Psoas muscle (tissue), 8 donors: ENCODE data around the gene CADM2. TPM values are rescaled to one million over a fixed set of nuclear protein-coding genes. Genes with fewer than 3 reads are reported as not detected.

Experiments used
- ATAC-seq, 4 donors: fragments of 200-7000 bp; cut with Tn5 transposase; one replicate each; pipeline ENCODE4 v1.9.1; 2020; ENCODE audit warnings: moderate library complexity in 3 of 4, mild to moderate bottlenecking in 2 of 4
- DNase-seq, 2 donors: peaks; one replicate each; pipeline ENCODE4 v3.0.0-alpha.2; 2020
- H3K27ac ChIP-seq: fragments of 200-600 bp; one replicate; pipeline ENCODE4 v1.8.0; 2022
- H3K27me3 ChIP-seq, 3 donors: fragments of 200-600 bp in 1 of 3; one replicate each; pipeline versions ENCODE4 v1.6.1 to v1.8.0; 2013 to 2022; ENCODE audit warnings: low read length in 2 of 3, mild to moderate bottlenecking in 2 of 3, moderate library complexity in 1 of 3; ENCODE audit not compliant: insufficient read depth in 3 of 3
- H3K36me3 ChIP-seq, 2 donors: fragments of 200-600 bp in 1 of 2; one replicate each; pipeline versions ENCODE4 v1.6.1 to v1.8.0; 2013 to 2022; ENCODE audit warnings: low read depth in 1 of 2, mild to moderate bottlenecking in 1 of 2, moderate library complexity in 1 of 2; ENCODE audit not compliant: insufficient read depth in 1 of 2
- H3K4me1 ChIP-seq: fragments of 200-600 bp; one replicate; pipeline ENCODE4 v1.8.0; 2022
- H3K4me3 ChIP-seq: fragments of 200-600 bp; one replicate; pipeline ENCODE4 v1.8.0; 2022; ENCODE audit warnings: mild to moderate bottlenecking
- H3K9me3 ChIP-seq: fragments of 200-600 bp; one replicate; pipeline ENCODE4 v1.8.0; 2022
- CTCF ChIP-seq: fragments of 200-600 bp; IDR thresholded peaks from one replicate; pipeline ENCODE4 v1.8.0; 2022; ENCODE audit warnings: antibody characterized with exemption
- WGBS, 3 donors: extraction: QIAGEN DNeasy Blood & Tissue Kit; methylation state at CpG; one replicate each; pipeline versions ENCODE4 v1.1.6 to v1.1.7; 2013; 5-methylcytosine and 5-hydroxymethylcytosine counted together
- intact Hi-C, 2 donors: fragments of 100-400 bp; cut with DNase I; formaldehyde crosslinking; loops; one replicate each; pipeline versions ENCODE4 v1.11.0 to v1.14.2; 2022
- polyA plus RNA-seq, 3 donors: library from polyadenylated mRNA; stranded (reverse); fragments of 200-250 nt; gene quantifications; one replicate each; pipeline ENCODE4 v1.2.3, GENCODE V29; 2013
- total RNA-seq, 4 donors: library from RNA; stranded (reverse); fragmentation: NEBNext Ultra II Directional in 2 of 4; extraction: Animal tissue kit (Norgen Biotek cat#: 25700) in 2 of 4; gene quantifications; one replicate each; pipeline versions ENCODE4 v1.2.1 to v1.2.4, GENCODE V29; 2021 to 2023
- donor health status: healthy with polysubstance abuse.
- donor health status: DM: no; HTN: no; CAD: no; lungs with moderate emphysema.
- donor health status: Bipolar disorder and iron deficiency.
- donor health status: healthy.
- donor health status: DM: yes; HTN: yes; CAD: no.
- donor health status: DM: no; HTN: no; CAD: no.
- donor health status: DM: no; HTN: no; CAD: no.
- donor health status: DM: yes; HTN: yes; CAD: no.

CADM2 gene
- total and polyA plus RNA-seq, 7 donors: 3.6 to 15.7 (median 6.3) TPM

- Histone ChIP-seq H3K4me1 (no peaks in the 10 kb centered on the region), H3K9me3 (no peaks in the 10 kb centered on the region), H3K27ac (no peak overlapping the region), H3K36me3 (no peaks in the 10 kb centered on the region), H3K4me3 (no peak overlapping the region), H3K27me3 (no peaks in the 10 kb centered on the region)
- WGBS, 3 donors: 69 to 74% (median 71%) methylated on average over 4 of the region's 4 CpGs
- ATAC-seq: no peak
- DNase-seq: no peak
- intact Hi-C loops: no loop called here
- no peak for TF ChIP-seq CTCF
Observed at GRCh38 chr3:86056032-86056431, 1097.2 kb downstream of the CADM2 start.

- Histone ChIP-seq H3K9me3 (no peaks in the 10 kb centered on the region), H3K4me1 (no peaks in the 10 kb centered on the region), H3K27me3 (no peaks in the 10 kb centered on the region), H3K4me3 (no peak overlapping the region), H3K27ac (no peak overlapping the region), H3K36me3 (no peaks in the 10 kb centered on the region)
- no peak for ATAC-seq
- 77 to 82% (median 78%) methylated on average over 5 of the region's 5 CpGs for WGBS, 3 donors
- TF ChIP-seq CTCF: no peak
- intact Hi-C loops: no loop called here
- DNase-seq: no peak
Observed at GRCh38 chr3:86056962-86057361, 1098.2 kb downstream of the CADM2 start.

GRCh38 chr3:86073799-86074198 is 1115.0 kb downstream of the CADM2 start:
- Histone ChIP-seq H3K4me1 (no peaks in the 10 kb centered on the region), H3K27ac (no peak overlapping the region), H3K9me3 (no peaks in the 10 kb centered on the region), H3K36me3 (no peaks in the 10 kb centered on the region), H3K27me3 (no peaks in the 10 kb centered on the region), H3K4me3 (no peak overlapping the region)
- no peak for DNase-seq
- ATAC-seq: no peak
- no peak for TF ChIP-seq CTCF
- intact Hi-C loops: no loop called here
- 80 to 90% (median 82%) methylated on average over 2 of the region's 2 CpGs for WGBS, 3 donors

GRCh38 chr3:86087160-86087871 is 1128.5 kb downstream of the CADM2 start:
- WGBS, 3 donors: 74 to 85% (median 78%) methylated on average over 6 of the region's 6 CpGs
- no peak for DNase-seq
- Histone ChIP-seq H3K36me3 (no peaks in the 10 kb centered on the region), H3K4me3 (no peak overlapping the region), H3K27ac (no peak overlapping the region), H3K27me3 (peaks cover 0 to 2% (median 0%) of the 10 kb centered on the region in 3 donors), H3K9me3 (no peaks in the 10 kb centered on the region), H3K4me1 (no peaks in the 10 kb centered on the region)
- intact Hi-C loops: no loop called here
- no peak for TF ChIP-seq CTCF
- ATAC-seq: no peak

GRCh38 chr3:86104154-86104553 is 1145.4 kb downstream of the CADM2 start:
- H3K36me3 ChIP-seq: no peaks in the 10 kb centered on the region
- no peak overlapping the region for H3K4me3 ChIP-seq
- TF ChIP-seq CTCF: no peak
- H3K27me3 ChIP-seq: no peaks in the 10 kb centered on the region
- intact Hi-C loops: no loop called here
- H3K9me3 ChIP-seq: peaks cover 6% of the 10 kb centered on the region
- H3K4me1 ChIP-seq: no peaks in the 10 kb centered on the region
- no peak for ATAC-seq
- no peak overlapping the region for H3K27ac ChIP-seq
- DNase-seq: no peak
- WGBS, 3 donors: 42 to 58% (median 42%) methylated on average over 1 of the region's 1 CpG
